ENCODE results near the gene RPEL1.

Gene RPEL1

DNA sequence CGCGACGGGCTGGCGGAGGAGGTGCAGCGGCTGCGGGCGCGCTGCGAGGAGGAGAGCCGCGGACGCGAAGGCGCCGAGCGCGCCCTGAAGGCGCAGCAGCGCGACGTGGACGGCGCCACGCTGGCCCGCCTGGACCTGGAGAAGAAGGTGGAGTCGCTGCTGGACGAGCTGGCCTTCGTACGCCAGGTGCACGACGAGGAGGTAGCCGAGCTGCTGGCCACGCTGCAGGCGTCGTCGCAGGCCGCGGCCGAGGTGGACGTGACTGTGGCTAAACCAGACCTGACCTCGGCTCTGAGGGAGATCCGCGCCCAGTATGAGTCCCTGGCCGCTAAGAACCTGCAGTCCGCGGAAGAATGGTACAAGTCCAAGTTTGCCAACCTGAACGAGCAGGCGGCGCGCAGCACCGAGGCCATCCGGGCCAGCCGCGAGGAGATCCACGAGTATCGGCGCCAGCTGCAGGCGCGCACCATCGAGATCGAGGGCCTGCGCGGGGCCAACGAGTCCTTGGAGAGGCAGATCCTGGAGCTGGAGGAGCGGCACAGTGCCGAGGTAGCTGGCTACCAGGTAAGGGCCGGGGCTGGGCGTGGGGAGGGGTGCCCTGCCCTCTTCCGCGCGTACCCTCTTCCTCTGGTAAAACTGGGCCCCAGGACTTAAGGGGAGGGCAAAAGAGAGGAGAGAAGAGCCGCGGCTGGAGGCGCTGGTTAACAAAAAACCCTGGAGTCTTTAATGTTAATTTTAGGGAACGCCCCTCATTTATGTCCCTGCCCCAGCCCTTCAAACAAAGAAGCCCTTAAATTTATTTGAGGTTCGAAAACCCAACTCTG, 32.2 kb downstream of the RPEL1 start:
- DNase-seq (ENCODE audit: extremely low read depth, low read depth) = no peak
- TF ChIP-seq, protein P1, sequence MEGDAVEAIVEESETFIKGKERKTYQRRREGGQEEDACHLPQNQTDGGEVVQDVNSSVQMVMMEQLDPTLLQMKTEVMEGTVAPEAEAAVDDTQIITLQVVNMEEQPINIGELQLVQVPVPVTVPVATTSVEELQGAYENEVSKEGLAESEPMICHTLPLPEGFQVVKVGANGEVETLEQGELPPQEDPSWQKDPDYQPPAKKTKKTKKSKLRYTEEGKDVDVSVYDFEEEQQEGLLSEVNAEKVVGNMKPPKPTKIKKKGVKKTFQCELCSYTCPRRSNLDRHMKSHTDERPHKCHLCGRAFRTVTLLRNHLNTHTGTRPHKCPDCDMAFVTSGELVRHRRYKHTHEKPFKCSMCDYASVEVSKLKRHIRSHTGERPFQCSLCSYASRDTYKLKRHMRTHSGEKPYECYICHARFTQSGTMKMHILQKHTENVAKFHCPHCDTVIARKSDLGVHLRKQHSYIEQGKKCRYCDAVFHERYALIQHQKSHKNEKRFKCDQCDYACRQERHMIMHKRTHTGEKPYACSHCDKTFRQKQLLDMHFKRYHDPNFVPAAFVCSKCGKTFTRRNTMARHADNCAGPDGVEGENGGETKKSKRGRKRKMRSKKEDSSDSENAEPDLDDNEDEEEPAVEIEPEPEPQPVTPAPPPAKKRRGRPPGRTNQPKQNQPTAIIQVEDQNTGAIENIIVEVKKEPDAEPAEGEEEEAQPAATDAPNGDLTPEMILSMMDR (IDR thresholded peaks at IDR 0.05; ENCODE audit: low read depth, low read length) = no peak

DNA sequence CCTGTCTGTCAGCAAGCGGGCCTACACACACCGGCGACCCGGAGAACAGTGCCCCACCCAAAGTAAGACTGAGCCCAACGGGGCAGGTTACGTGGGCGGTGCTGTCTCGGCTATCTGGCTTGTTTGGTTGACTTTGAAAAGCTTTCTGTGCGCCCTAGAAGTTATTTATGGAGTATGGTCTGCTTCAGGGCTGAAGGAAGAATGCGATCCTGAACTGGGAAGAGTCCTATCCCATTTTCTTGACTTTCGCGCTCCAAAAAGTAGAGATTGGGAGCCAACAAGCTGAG, 32.8 kb downstream of the RPEL1 start:
- no peak for DNase-seq (ENCODE audit: extremely low read depth, low read depth)

DNA sequence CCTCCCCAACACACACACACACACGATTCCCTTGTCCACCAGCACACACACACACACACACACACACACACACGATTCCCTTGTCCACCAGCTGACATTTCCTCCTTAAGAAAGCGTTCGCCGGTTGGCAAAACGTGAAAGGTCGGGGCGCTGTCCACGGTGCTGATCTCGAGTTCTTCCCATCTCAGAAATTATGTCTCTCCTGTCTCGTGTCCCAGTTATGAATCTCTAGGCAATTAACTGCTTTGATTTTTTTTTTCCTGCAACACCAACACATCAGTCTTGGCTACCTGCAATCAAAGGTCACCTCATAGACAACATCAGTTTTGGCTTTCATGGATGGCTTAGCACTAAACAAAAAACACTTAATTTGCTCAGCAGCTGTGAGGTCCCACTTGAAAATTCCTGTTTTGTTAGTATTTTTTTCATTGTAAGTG, 33.2 kb downstream of the RPEL1 start:
- no peak for DNase-seq (ENCODE audit: extremely low read depth, low read depth)
- TF ChIP-seq, protein P1 (IDR thresholded peaks at IDR 0.05; ENCODE audit: low read depth, low read length) = no peak

More for the DNA sequence above, 32.8 kb downstream of the RPEL1 start:
- TF ChIP-seq, protein P1 (IDR thresholded peaks at IDR 0.05; ENCODE audit: low read depth, low read length) = no peak

DNA sequence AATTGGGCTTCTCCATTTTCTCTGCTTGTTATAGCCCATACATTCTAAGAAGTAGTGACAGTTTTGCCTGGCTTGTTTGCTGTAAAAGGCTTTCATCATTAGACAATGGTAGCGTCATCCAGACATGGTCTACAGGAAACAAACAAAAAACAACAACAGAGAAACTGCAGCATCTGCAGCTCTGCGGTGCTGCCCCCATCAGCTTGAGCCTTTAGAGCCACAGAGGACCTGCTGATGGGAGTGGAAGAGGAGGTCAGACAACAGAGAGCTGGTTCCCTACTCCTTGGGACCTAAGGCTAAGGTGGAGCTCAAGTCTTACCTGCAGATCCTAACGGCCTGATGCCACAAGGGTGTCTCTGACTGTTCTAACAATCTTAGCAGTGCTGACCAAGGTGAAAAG, 34.3 kb downstream of the RPEL1 start:
- DNase-seq (ENCODE audit: extremely low read depth, low read depth) = no peak
- TF ChIP-seq, protein P1 (IDR thresholded peaks at IDR 0.05; ENCODE audit: low read depth, low read length) = no peak

DNA sequence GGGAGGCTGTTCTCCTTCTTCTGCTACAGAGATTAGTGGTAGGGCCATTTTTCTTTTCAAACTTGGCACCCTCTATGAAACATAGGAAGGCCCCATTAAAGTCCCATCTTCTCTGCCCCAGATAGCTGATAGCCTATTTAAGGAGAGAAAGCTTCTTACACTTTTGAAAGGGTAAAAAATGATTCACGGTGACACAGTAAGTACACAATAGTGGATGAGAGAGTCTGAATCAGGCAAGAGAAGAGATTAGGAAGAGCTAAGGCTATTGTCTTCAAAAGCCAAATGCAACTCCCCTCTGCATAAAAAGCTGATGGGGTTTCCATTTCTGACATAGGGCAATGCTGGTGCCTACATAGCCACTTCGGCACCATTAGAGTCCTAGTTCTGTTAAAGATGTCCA, 34.8 kb downstream of the RPEL1 start:
- no peak for DNase-seq (ENCODE audit: extremely low read depth, low read depth)
- TF ChIP-seq, protein P1 (IDR thresholded peaks at IDR 0.05; ENCODE audit: low read depth, low read length) = no peak

DNA sequence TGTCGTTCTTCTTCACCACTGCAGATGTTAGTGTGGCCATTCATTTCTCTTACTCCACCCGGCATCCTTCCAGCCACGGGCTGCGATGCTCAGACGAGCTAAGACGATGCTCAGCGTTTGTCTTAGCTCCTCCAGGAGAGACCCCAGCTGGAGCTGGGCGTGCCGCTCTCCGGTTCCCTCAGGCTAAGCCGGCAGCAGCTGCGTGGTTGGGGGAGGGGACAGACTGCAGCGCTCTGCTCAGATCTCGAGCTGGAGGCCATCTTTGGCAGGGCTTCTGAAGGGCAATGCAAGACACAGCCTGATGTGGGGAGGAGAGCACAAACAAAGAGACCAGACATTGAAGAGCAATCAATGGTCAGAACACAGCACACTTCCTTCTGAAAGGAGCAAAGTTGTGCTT, 36.1 kb downstream of the RPEL1 start:
- no peak for DNase-seq (ENCODE audit: extremely low read depth, low read depth)
- TF ChIP-seq, protein P1 (IDR thresholded peaks at IDR 0.05; ENCODE audit: low read depth, low read length) = no peak

DNA sequence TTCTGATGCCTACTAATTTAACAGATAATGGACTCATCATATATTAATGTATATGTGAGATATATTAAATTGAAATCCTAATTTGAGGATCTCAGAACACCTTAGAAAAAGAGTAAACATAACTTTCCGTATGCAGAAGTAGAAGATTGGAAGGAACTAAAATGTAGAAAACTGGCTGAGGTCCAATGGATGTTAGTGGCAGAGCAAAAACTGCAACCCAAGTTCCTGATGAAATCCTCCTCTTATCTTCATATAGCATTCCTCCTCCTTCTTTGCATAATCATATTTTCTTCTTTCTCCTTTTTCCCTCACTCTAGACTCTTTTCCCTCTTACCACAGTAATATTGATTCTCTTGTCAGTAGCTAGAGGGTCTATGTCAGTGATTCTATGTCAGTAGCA, 37.3 kb downstream of the RPEL1 start:
- TF ChIP-seq, protein P1 (IDR thresholded peaks at IDR 0.05; ENCODE audit: low read depth, low read length) = no peak
- no peak for DNase-seq (ENCODE audit: extremely low read depth, low read depth)

Data from AG09319 (cell line).